Esophagus squamous epithelium (tissue), 5 donors: ENCODE measurements around the gene ANKZF1. TPM values are rescaled to one million over a fixed set of nuclear protein-coding genes. Genes with fewer than 3 reads are reported as not detected.

Experiments used
- DNase-seq: peaks from one replicate; lab custom pipeline; 2025; lab: John Stamatoyannopoulos, UW
- H3K27ac ChIP-seq, 4 donors: fragments of 200-600 bp; sonication (generic); one replicate each; pipeline ENCODE4 v1.5.1; 2016 to 2019; ENCODE audit warnings: mild to moderate bottlenecking in 1 of 4
- H3K27me3 ChIP-seq, 4 donors: fragments of 200-600 bp; sonication (generic); 1 replicate in 3 of 4; 2 replicates in 1 of 4; pipeline versions ENCODE4 v1.5.1 to v1.6.0; 2017 to 2021; ENCODE audit warnings: antibody characterized with exemption in 1 of 4
- H3K36me3 ChIP-seq, 3 donors: fragments of 200-600 bp; sonication (generic); one replicate each; pipeline ENCODE4 v1.5.1; 2016 to 2019
- H3K4me1 ChIP-seq, 3 donors: fragments of 200-600 bp; sonication (generic); one replicate each; pipeline ENCODE4 v1.5.1; 2017 to 2019
- H3K4me3 ChIP-seq, 4 donors: fragments of 200-600 bp; sonication (generic); 1 replicate in 3 of 4; 2 replicates in 1 of 4; pipeline ENCODE4 v1.5.1; 2016 to 2019; ENCODE audit warnings: mild to moderate bottlenecking in 2 of 4, moderate library complexity in 1 of 4
- H3K9me3 ChIP-seq, 3 donors: fragments of 200-600 bp; sonication (generic); one replicate each; pipeline ENCODE4 v1.5.1; 2016 to 2019
- POLR2A ChIP-seq, 4 donors: fragments of 450-650 bp; IDR thresholded peaks; one replicate each; pipeline ENCODE4 v1.6.1; 2017; ENCODE audit warnings: antibody characterized with exemption in 4 of 4, mild to moderate bottlenecking in 4 of 4, moderate library complexity in 3 of 4
- WGBS, 2 donors: methylation state at CpG; one replicate each; pipeline ENCODE4 v1.1.5; 2018; 5-methylcytosine and 5-hydroxymethylcytosine counted together
- intact Hi-C: fragments of 100-400 bp; cut with DNase I; formaldehyde crosslinking; loops from one replicate; pipeline ENCODE4 v1.15.0; 2022
- total RNA-seq, 4 donors: library from RNA; depleted of rRNA; stranded (reverse); fragments of >200 nt; gene quantifications; one replicate each; pipeline ENCODE4 v1.1.0, GENCODE V29; 2016
- TF ChIP-seq, protein P1 (sequence below), 6 experiments: fragments of 450-650 bp in 4 of 6; fragments of 200-600 bp in 2 of 6; sonication (generic) in 2 of 6; IDR thresholded peaks; one replicate each; pipeline ENCODE4 v1.5.1; 2016 to 2019; ENCODE audit warnings: antibody characterized with exemption in 6 of 6, mild to moderate bottlenecking in 4 of 6, moderate library complexity in 4 of 6
- donor health status: DM: yes; HTN: yes; CAD: no.

The ANKZF1 gene
- total RNA-seq, 4 donors from 2014 or later, result 10.2 to 54.9 (median 27.6) TPM

DNA sequence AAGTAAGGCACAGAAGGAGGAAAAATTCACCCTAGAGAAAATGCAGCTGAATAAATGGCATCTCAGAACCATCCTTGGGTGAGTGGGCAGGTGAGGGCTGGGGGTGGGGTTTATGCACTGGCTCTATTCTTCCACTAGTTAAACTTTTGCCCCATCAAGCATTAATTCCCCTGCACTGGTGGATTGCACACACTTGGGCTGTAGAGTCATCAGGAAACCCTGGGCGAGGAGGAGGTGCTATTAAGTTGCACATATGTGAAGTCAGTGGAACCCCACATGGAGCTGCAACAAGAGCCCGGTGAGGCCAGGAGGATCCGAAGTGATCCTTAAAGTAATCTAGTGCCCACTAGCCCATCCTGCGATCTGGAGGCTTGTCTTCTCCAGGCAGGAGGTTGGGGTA, 42.8 kb downstream of the ANKZF1 start:
- Histone ChIP-seq H3K4me3 (no peak overlapping the region), H3K36me3 (no peaks in the 10 kb centered on the region), H3K27me3 (no peaks in the 10 kb centered on the region), H3K27ac (no peak overlapping the region), H3K9me3 (no peaks in the 10 kb centered on the region), H3K4me1 (peaks cover 0 to 39% (median 13%) of the 10 kb centered on the region in 3 donors)
- DNase-seq, result no peak
- TF ChIP-seq, protein P1, sequence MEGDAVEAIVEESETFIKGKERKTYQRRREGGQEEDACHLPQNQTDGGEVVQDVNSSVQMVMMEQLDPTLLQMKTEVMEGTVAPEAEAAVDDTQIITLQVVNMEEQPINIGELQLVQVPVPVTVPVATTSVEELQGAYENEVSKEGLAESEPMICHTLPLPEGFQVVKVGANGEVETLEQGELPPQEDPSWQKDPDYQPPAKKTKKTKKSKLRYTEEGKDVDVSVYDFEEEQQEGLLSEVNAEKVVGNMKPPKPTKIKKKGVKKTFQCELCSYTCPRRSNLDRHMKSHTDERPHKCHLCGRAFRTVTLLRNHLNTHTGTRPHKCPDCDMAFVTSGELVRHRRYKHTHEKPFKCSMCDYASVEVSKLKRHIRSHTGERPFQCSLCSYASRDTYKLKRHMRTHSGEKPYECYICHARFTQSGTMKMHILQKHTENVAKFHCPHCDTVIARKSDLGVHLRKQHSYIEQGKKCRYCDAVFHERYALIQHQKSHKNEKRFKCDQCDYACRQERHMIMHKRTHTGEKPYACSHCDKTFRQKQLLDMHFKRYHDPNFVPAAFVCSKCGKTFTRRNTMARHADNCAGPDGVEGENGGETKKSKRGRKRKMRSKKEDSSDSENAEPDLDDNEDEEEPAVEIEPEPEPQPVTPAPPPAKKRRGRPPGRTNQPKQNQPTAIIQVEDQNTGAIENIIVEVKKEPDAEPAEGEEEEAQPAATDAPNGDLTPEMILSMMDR (IDR thresholded peaks at IDR 0.05), result no peak
- no peak for TF ChIP-seq POLR2A (IDR thresholded peaks at IDR 0.05)
- WGBS, 2 donors, result 80 to 84% methylated on average over 1 to 4 of the region's 4 CpGs
- intact Hi-C loops, result no loop called here

DNA sequence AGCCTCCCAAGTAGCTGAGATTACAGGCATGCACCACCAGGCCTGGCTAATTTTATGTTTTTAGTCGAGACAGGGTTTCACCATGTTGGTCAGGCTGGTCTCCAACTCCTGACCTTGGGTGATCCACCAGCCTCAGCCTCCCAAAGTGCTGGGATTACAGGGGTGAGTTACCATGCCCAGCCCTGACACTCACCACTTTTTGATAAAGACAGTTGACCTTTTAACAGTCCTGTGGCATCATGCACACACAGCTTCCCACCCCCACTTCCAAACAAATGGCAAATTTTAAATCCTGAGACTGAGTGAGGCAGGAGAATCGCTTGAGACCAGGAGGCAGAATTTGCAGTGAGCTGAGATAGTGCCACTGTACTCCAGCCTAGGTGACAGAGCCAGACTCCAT, 43.4 kb downstream of the ANKZF1 start:
- intact Hi-C loops, result no loop called here
- no peaks in the 10 kb centered on the region for H3K36me3 ChIP-seq
- no peak overlapping the region for H3K27ac ChIP-seq
- TF ChIP-seq POLR2A (IDR thresholded peaks at IDR 0.05), result no peak
- TF ChIP-seq, protein P1 (IDR thresholded peaks at IDR 0.05), result no peak
- DNase-seq, result no peak
- no peaks in the 10 kb centered on the region for H3K27me3 ChIP-seq
- peaks cover 6 to 45% (median 18%) of the 10 kb centered on the region in 3 donors for H3K4me1 ChIP-seq
- no peaks in the 10 kb centered on the region for H3K9me3 ChIP-seq
- 60 to 64% methylated on average over 2 of the region's 2 CpGs for WGBS, 2 donors
- H3K4me3 ChIP-seq, result no peak overlapping the region

DNA sequence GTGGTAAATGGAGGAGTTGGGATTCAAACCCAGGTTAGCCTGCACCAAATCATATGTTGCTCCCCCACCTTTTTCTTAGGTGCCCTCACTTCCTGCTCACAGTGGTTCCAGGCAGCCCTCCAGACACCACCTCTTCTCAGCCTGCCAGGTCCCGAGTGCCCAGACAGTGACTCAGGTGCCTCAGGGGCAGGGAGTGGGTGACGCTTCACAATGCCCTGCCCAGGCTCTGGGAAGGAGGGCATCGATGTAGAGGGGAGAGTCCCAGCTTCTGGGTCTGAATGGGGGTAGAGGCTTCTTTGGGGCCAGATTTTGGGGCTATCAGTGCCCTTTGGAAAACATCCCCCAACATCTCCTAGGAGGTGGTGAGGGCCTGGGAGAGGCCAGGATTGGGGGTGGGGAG, 44.3 kb downstream of the ANKZF1 start:
- H3K4me3 ChIP-seq, result no peak overlapping the region
- TF ChIP-seq POLR2A (IDR thresholded peaks at IDR 0.05), result no peak
- TF ChIP-seq, protein P1 (IDR thresholded peaks at IDR 0.05), result no peak

DNA sequence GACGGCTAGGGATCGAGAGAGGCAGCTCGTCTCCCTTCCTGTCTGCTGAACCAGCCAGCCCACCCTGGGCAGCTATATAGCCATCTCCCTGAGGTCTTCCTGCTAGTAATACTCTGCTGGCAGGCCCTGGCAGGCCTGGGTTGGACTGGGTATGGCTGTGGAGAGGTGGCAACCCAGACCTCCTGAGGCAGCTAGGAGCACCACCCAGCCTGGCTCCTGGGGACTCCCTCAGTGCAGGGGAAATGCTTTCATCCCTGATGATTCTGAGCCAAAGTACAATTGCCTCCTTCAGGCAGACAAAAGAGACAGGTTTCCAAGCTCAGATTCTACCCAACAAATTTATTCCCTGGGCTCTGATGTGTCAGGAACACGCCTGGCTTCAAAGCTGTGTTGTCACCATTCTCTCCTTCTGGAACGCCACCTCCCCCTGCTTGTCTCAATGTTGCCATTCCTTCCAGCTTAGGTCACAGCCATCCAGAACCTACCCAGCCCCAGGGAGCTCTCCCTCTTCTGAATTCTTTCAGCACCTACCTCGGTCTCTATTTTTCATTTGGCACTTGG, 44.8 kb downstream of the ANKZF1 start:
- Histone ChIP-seq H3K4me1 (peaks cover 13 to 52% (median 27%) of the 10 kb centered on the region in 3 donors), H3K4me3 (no peak overlapping the region), H3K36me3 (no peaks in the 10 kb centered on the region), H3K27me3 (no peaks in the 10 kb centered on the region), H3K27ac (peak overlapping the region; percentile 85 to 91 (median 90)), H3K9me3 (no peaks in the 10 kb centered on the region)
- TF ChIP-seq POLR2A (IDR thresholded peaks at IDR 0.05), result no peak
- TF ChIP-seq, protein P1 (IDR thresholded peaks at IDR 0.05), result no peak
- no peak for DNase-seq
- WGBS, 2 donors, result 15 to 44% methylated on average over 3 to 6 of the region's 6 CpGs
- intact Hi-C loops, result no loop called here

More for the DNA sequence above, 44.3 kb downstream of the ANKZF1 start:
- H3K27me3 ChIP-seq, result no peaks in the 10 kb centered on the region
- intact Hi-C loops, result no loop called here
- 17 to 78% methylated on average over 1 to 3 of the region's 3 CpGs for whole genome bisulfite sequencing, 2 donors
- H3K36me3 ChIP-seq, result no peaks in the 10 kb centered on the region
- peaks cover 13 to 54% (median 27%) of the 10 kb centered on the region in 3 donors for H3K4me1 ChIP-seq
- DNase-seq, result no peak
- no peaks in the 10 kb centered on the region for H3K9me3 ChIP-seq
- H3K27ac ChIP-seq, result peak overlapping the region; percentile 85 to 91 (median 90)

DNA sequence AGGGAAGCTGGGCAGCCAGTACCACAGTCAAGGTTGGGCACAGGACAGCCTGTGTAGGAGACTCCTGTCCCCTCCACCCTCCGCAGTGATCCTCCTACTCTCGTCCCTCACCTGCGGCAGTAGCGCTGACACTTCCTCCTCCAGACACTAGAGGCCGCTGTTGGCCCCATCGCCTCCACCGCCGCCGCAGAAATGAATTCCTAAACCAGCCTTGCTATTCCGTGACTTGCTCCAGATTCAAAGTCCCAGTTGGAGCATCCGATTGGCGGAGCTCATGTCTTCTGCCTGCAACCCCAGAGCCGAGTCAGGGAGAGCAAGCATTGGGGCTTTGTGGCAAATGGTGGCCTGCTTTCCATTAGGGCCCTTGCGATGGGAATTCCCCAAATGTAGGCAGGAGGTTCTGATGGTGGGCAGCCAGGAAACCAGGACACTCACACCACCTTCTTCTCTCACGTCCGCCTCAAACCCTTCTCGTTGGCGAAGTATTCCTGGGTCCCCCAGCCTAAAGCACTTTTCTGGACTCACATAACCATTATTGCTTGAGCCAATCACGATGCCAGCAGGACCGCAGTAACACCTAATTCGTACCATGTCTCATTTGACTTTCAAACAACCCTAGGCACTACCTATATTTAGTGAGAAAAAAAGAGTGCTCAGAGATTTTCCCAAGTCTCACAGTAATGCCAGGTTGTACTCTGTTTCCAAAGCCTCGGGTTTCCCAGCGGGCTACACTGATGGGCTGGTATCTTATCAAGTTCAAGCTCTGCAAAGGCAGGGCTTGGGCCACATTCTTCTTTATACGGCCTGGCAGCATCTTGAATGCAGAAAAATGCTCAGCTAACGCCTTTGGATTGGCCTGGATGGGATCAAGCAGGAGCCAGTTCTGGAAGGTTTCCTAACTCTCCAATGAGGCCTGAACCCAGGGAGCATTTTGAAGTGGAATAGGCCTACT, 48.4 kb downstream of the ANKZF1 start:
- TF ChIP-seq, protein P1 (IDR thresholded peaks at IDR 0.05), result peak; percentile 93 to 99 (median 97)
- no peak for TF ChIP-seq POLR2A (IDR thresholded peaks at IDR 0.05)
- no peak for DNase-seq
- Histone ChIP-seq H3K36me3 (peaks cover 0 to 28% (median 0%) of the 10 kb centered on the region in 3 donors), H3K9me3 (no peaks in the 10 kb centered on the region), H3K4me3 (peak overlapping the region in 2 of 4 donors; percentile 6 to 95), H3K27me3 (no peaks in the 10 kb centered on the region), H3K4me1 (peaks cover 24 to 69% (median 35%) of the 10 kb centered on the region in 3 donors), H3K27ac (peak overlapping the region; percentile 95 to 99 (median 97))
- intact Hi-C loops, result no loop called here
- 21 to 37% methylated on average over 19 to 23 of the region's 25 CpGs for whole genome bisulfite sequencing, 2 donors
